Neural cell (in vitro differentiated cells): ENCODE results near the gene JCHAIN. TPM values are rescaled to one million over a fixed set of nuclear protein-coding genes. Genes with fewer than 3 reads are reported as not detected.

Experiments used
- H2AFZ ChIP-seq: fragments of 200-600, 300-800 bp; sonication (generic), shearing (Covaris generic); 2 replicates; pipeline ENCODE4 v1.6.0; 2014; ENCODE audit warnings: low read depth, mild to moderate bottlenecking, antibody characterized with exemption, low read length, moderate library complexity
- H3F3A ChIP-seq: fragments of 200-600 bp; shearing (Covaris generic); 2 replicates; pipeline ENCODE4 v1.6.1; 2016; ENCODE audit warnings: mild to moderate bottlenecking, moderate library complexity, mixed read lengths, antibody characterized with exemption, low read length; ENCODE audit not compliant: insufficient read depth, poor library complexity, severe bottlenecking
- H3K27ac ChIP-seq: fragments of 200-600, 300-800 bp; sonication (generic), shearing (Covaris generic); 2 replicates; pipeline ENCODE4 v1.5.1; 2014; ENCODE audit warnings: mild to moderate bottlenecking, low read length, moderate library complexity
- H3K27me3 ChIP-seq: fragments of 300-800, 200-600 bp; sonication (generic), shearing (Covaris generic); 2 replicates; pipeline ENCODE4 v1.6.0; 2014; ENCODE audit warnings: mild to moderate bottlenecking, low read depth, low read length, moderate library complexity; ENCODE audit not compliant: insufficient read depth
- H3K36me3 ChIP-seq: fragments of 300-800, 200-600 bp; sonication (generic), shearing (Covaris generic); 2 replicates; pipeline ENCODE4 v1.5.1; 2014; ENCODE audit warnings: mild to moderate bottlenecking, antibody characterized with exemption, low read length, moderate library complexity; ENCODE audit not compliant: insufficient read depth
- H3K4me2 ChIP-seq: fragments of 300-800, 200-600 bp; sonication (generic), shearing (Covaris generic); 2 replicates; pipeline ENCODE4 v1.6.0; 2014; ENCODE audit warnings: mild to moderate bottlenecking, low read length
- H3K4me3 ChIP-seq: fragments of 300-800, 200-600 bp; sonication (generic), shearing (Covaris generic); 2 replicates; pipeline ENCODE4 v1.5.1; 2014; ENCODE audit warnings: mild to moderate bottlenecking, low read length, moderate library complexity
- H3K79me2 ChIP-seq: fragments of 200-600 bp; shearing (Covaris generic); replicated peaks from 2 replicates; pipeline ENCODE4 v1.6.0; 2014; ENCODE audit warnings: mild to moderate bottlenecking, low read length, moderate library complexity; ENCODE audit not compliant: insufficient read depth
- H3K9ac ChIP-seq: fragments of 300-800, 200-600 bp; sonication (generic), shearing (Covaris generic); 2 replicates; pipeline ENCODE4 v1.6.1; 2016; ENCODE audit warnings: mild to moderate bottlenecking, low read length, mixed read lengths
- H3K9me2 ChIP-seq: fragments of 200-600 bp; shearing (Covaris generic); 2 replicates; pipeline ENCODE4 v1.6.1; 2016; ENCODE audit warnings: mild to moderate bottlenecking, low read length, mixed read lengths; ENCODE audit not compliant: insufficient read depth
- H3K9me3 ChIP-seq: fragments of 200-600, 300-800 bp; sonication (generic), shearing (Covaris generic); 2 replicates; pipeline ENCODE4 v1.6.1; 2016; ENCODE audit warnings: mild to moderate bottlenecking, mixed run types, low read length, moderate library complexity, mixed read lengths
- H4K20me1 ChIP-seq: fragments of 200-600 bp; shearing (Covaris generic); 2 replicates; pipeline ENCODE4 v1.6.1; 2016; ENCODE audit warnings: mild to moderate bottlenecking, mixed run types; ENCODE audit not compliant: insufficient read depth
- EP300 ChIP-seq: fragments of 450-650 bp; conservative IDR thresholded peaks from 2 replicates; pipeline ENCODE4 v1.6.1; 2014; ENCODE audit warnings: antibody characterized with exemption, mild to moderate bottlenecking, moderate library complexity; ENCODE audit not compliant: poor library complexity, severe bottlenecking
- EZH2 ChIP-seq: fragments of 200-600, 300-800 bp; shearing (Covaris generic), sonication (generic); IDR thresholded peaks from 2 replicates; pipeline ENCODE4 v1.6.1; 2014; ENCODE audit warnings: antibody characterized with exemption, low read length, borderline replicate concordance, mild to moderate bottlenecking; ENCODE audit not compliant: insufficient read depth, poor library complexity, severe bottlenecking
- MXI1 ChIP-seq: fragments of 450-650 bp; conservative IDR thresholded peaks from 2 replicates; pipeline ENCODE4 v1.6.1; 2014; ENCODE audit warnings: antibody characterized with exemption, mild to moderate bottlenecking; ENCODE audit not compliant: poor library complexity, severe bottlenecking
- POLR2AphosphoS5 ChIP-seq: IDR thresholded peaks from 2 replicates; pipeline ENCODE4 v1.6.1; 2012
- RAD21 ChIP-seq: fragments of 450-650 bp; conservative IDR thresholded peaks from 2 replicates; pipeline ENCODE4 v1.6.1; 2014; ENCODE audit warnings: antibody characterized with exemption, mild to moderate bottlenecking, moderate library complexity
- SMC3 ChIP-seq: fragments of 450-650 bp; conservative IDR thresholded peaks from 2 replicates; pipeline ENCODE4 v1.6.1; 2014; ENCODE audit warnings: antibody characterized with exemption, mild to moderate bottlenecking, moderate library complexity; ENCODE audit not compliant: poor library complexity
- TAF1 ChIP-seq: IDR thresholded peaks from 2 replicates; pipeline ENCODE4 v1.6.1; 2012; ENCODE audit warnings: low read depth
- polyA minus RNA-seq: library from RNA; depleted of rRNA, polyadenylated mRNA; stranded (reverse); fragments of >200 nt; gene quantifications from 2 replicates; pipeline ENCODE4 v1.2.3, GENCODE V29; 2014
- polyA plus RNA-seq: library from polyadenylated mRNA; depleted of rRNA; stranded (reverse); fragments of >200 nt; gene quantifications from 2 replicates; pipeline ENCODE4 v1.2.3, GENCODE V29; 2014
- TF ChIP-seq, protein P1 (sequence below): fragments of 450-650 bp; IDR thresholded peaks from 2 replicates; pipeline ENCODE4 v1.5.1; 2014; ENCODE audit warnings: antibody characterized with exemption, mild to moderate bottlenecking, moderate library complexity; ENCODE audit not compliant: poor library complexity, severe bottlenecking
- TF ChIP-seq, protein P2 (sequence below): IDR thresholded peaks from 2 replicates; pipeline ENCODE4 v1.6.1; 2012; ENCODE audit warnings: borderline replicate concordance

The JCHAIN gene
- polyA plus RNA-seq: not detected in 2 replicates
- polyA minus RNA-seq: not detected in 2 replicates

DNA sequence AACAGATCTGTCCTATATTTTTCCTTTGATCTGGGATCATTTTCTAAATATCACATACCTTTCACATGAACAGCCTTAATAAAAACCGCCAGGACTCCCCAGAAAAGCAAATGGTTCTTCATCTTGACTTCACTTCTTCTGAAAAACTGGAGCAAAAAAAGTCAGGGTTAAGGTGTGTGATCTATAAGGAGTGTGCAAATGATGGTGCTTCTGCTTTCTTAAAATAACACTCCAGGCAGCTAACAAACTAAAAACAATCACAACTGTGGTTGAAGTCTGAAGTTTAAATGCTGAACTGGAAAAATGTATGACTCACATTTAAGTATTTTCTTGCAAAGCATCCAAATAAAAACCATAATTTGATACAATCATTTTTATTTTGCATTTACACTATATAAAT lies at the start of gene JCHAIN:
Gene JCHAIN (minus strand): TSS at position 140 of the 400 bp plus-strand sequence. CDS start 18 bp downstream, at position 122.
- no peak within 1 kb of the TSS for H3K27ac ChIP-seq
- H3K4me3 ChIP-seq: no peak within 1 kb of the TSS
- H4K20me1 ChIP-seq: no peaks in the 10 kb centered on the region
- H3K9me3 ChIP-seq: no peaks in the 10 kb centered on the region
- no peak within 1 kb of the TSS for H2AFZ ChIP-seq
- no peaks in the 10 kb centered on the region for H3K36me3 ChIP-seq
- TF ChIP-seq RAD21: no peak
- no peak for TF ChIP-seq SMC3
- no peak for TF ChIP-seq EZH2
- TF ChIP-seq, protein P1, sequence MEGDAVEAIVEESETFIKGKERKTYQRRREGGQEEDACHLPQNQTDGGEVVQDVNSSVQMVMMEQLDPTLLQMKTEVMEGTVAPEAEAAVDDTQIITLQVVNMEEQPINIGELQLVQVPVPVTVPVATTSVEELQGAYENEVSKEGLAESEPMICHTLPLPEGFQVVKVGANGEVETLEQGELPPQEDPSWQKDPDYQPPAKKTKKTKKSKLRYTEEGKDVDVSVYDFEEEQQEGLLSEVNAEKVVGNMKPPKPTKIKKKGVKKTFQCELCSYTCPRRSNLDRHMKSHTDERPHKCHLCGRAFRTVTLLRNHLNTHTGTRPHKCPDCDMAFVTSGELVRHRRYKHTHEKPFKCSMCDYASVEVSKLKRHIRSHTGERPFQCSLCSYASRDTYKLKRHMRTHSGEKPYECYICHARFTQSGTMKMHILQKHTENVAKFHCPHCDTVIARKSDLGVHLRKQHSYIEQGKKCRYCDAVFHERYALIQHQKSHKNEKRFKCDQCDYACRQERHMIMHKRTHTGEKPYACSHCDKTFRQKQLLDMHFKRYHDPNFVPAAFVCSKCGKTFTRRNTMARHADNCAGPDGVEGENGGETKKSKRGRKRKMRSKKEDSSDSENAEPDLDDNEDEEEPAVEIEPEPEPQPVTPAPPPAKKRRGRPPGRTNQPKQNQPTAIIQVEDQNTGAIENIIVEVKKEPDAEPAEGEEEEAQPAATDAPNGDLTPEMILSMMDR: no peak
- TF ChIP-seq MXI1: no peak
- TF ChIP-seq TAF1: no peak
- no peak for TF ChIP-seq POLR2AphosphoS5
- TF ChIP-seq, protein P2, sequence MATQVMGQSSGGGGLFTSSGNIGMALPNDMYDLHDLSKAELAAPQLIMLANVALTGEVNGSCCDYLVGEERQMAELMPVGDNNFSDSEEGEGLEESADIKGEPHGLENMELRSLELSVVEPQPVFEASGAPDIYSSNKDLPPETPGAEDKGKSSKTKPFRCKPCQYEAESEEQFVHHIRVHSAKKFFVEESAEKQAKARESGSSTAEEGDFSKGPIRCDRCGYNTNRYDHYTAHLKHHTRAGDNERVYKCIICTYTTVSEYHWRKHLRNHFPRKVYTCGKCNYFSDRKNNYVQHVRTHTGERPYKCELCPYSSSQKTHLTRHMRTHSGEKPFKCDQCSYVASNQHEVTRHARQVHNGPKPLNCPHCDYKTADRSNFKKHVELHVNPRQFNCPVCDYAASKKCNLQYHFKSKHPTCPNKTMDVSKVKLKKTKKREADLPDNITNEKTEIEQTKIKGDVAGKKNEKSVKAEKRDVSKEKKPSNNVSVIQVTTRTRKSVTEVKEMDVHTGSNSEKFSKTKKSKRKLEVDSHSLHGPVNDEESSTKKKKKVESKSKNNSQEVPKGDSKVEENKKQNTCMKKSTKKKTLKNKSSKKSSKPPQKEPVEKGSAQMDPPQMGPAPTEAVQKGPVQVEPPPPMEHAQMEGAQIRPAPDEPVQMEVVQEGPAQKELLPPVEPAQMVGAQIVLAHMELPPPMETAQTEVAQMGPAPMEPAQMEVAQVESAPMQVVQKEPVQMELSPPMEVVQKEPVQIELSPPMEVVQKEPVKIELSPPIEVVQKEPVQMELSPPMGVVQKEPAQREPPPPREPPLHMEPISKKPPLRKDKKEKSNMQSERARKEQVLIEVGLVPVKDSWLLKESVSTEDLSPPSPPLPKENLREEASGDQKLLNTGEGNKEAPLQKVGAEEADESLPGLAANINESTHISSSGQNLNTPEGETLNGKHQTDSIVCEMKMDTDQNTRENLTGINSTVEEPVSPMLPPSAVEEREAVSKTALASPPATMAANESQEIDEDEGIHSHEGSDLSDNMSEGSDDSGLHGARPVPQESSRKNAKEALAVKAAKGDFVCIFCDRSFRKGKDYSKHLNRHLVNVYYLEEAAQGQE: no peak
- no peak for TF ChIP-seq EP300
- no peak within 1 kb of the TSS for H3K9ac ChIP-seq
- no peaks in the 10 kb centered on the region for H3K9me2 ChIP-seq
- no peaks in the 10 kb centered on the region for H3F3A ChIP-seq
- no peaks in the 10 kb centered on the region for H3K79me2 ChIP-seq
- H3K27me3 ChIP-seq: no peaks in the 10 kb centered on the region
- H3K4me2 ChIP-seq: no peak within 1 kb of the TSS

DNA sequence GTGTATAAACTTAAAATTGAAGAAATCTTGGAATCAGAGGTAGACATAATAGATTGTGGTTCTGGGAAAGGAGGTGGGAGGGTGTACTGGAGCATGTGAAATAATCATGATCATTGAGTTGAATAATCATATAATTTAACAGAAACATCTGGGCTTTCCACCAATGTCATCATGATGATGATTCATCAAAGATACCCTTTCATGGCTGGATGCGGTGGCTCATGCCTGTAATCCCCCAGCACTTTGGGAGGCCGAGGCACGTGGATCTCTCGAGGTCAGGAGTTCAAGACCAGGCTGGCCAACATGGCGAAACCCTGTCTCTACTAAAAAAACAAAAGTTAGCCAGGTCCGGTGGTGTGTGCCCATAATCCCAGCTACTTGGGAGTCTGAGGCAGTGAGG lies 48.8 kb upstream of the JCHAIN start:
- H3K4me2 ChIP-seq: no peak overlapping the region
- H3K36me3 ChIP-seq: no peaks in the 10 kb centered on the region
- peaks cover 12% of the 10 kb centered on the region for H3K79me2 ChIP-seq
- no peak overlapping the region for H2AFZ ChIP-seq
- H3K9me3 ChIP-seq: no peaks in the 10 kb centered on the region
- H3F3A ChIP-seq: no peaks in the 10 kb centered on the region
- H3K27ac ChIP-seq: no peak overlapping the region
- H3K4me3 ChIP-seq: no peak overlapping the region
- H3K9me2 ChIP-seq: no peaks in the 10 kb centered on the region
- no peak overlapping the region for H3K9ac ChIP-seq
- TF ChIP-seq, protein P1: no peak
- TF ChIP-seq SMC3 (no peak), POLR2AphosphoS5 (no peak), RAD21 (no peak)
- TF ChIP-seq, protein P2: no peak
- H4K20me1 ChIP-seq: no peaks in the 10 kb centered on the region
- H3K27me3 ChIP-seq: no peaks in the 10 kb centered on the region
